Suppressor macrophage (primary cell): ENCODE results near the gene SYCP3.
"Not testable (repeated sequence)": the region's sequence is repeated elsewhere in the genome, so short reads cannot be mapped to it uniquely, and the experiment has no call there.

Experiments
- DNase-seq, 4 experiments: peaks; one replicate each; pipeline ENCODE4 v3.0.0-alpha.2; 2020 to 2022

Gene SYCP3

DNA sequence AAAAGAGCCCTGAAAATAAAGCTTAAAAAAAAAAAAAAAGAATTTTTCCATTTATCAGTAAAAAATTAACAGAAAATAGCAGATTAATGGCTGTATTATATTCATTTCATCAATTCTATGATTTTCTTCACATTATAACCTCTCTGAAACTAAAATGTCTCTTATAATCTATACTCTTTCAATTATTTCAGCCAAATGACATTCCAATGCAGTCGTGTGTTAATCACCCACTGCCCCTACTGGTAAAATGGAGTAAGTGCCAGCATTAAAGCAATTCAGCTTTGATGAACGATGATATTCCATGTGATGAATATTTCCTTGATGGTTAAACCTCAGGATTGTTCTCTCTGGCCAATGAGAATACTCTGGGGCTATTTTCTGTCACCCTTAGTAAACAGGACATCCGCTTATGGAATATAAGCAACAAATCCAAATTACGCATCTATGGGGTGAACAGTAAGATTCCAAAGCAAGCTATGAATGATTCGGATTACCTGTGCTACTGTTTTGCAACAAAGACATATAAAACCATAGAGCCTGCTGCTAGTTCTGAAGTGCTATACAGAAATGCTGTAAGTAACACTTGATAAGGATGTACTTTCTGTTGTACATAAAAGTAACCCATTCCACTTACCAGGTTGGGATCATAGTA lies 20.3 kb upstream of the SYCP3 start:
- DNase-seq = peak in 3 of 4 experiments; percentile 30 to 59 (median 48)

- peak in 2 of 4 experiments; percentile 11 to 12 for DNase-seq
These were observed 10.9 kb upstream of the SYCP3 start for GRCh38 chr12:101750152-101750551.

- no peak for DNase-seq
These were observed 10.4 kb upstream of the SYCP3 start for GRCh38 chr12:101749657-101750056.

GRCh38 chr12:101748907-101749306 lies 9.6 kb upstream of the SYCP3 start:
- no peak for DNase-seq

DNA sequence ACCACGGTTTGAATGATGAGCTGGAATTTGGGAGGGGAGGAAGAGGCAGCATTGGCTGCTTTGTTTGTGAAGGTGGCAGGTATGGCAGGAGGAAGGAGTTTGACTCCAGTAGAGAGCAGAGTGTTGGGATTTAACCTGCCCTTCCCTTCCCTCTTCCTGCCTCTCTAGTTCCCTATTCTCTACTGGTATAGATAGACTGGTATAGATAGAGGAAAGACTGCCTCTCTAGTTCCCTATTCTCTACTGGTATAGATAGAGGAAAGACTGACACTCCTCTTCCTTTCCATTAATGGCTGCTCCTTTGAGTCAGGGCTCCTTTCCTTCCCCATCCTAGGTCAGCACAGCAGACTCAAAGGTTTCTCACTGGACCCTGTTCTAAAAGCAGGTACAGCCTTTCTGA lies 8.4 kb upstream of the SYCP3 start:
- DNase-seq = peak; percentile 23 to 75 (median 49)

DNA sequence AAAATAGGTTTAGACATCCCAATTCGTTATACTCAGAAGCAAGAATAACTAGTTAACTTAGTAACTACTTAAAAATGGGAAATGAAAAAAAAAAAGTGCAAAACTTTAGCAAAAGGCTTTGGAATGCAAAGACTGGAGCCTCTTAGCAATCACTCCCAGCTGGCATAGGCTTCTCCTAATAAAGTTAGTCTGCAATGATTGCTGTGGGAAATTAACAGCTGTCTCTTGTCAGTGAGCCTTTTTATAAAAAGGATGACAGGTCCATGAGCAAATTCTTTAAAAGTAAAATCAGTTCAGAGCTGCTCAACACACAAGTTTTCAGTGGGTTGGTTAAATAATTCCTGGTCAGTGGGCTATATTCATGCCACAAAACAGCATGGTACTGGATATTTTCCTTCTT lies 7.4 kb upstream of the SYCP3 start:
- no peak for DNase-seq

GRCh38 chr12:101746196-101746595 lies 6.9 kb upstream of the SYCP3 start:
- DNase-seq = no peak

DNA sequence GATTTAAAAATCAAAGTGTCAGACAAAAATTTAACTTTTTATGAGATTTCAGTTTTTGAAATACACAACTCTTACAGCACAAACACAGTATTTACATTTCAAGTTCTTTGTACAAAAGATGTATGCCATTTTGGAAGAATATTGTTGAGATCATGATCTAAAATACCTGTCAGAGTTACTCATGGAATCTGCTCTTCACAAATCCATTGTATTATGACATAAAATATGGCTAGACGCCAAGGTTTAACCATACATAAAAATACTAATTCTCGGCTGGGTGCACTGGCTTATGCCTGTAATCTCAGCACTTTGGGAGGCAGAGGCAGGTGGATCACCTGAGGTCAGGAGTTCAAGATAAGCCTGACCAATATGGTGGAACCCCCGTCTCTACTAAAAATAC lies 6.2 kb upstream of the SYCP3 start:
- DNase-seq = no peak

DNA sequence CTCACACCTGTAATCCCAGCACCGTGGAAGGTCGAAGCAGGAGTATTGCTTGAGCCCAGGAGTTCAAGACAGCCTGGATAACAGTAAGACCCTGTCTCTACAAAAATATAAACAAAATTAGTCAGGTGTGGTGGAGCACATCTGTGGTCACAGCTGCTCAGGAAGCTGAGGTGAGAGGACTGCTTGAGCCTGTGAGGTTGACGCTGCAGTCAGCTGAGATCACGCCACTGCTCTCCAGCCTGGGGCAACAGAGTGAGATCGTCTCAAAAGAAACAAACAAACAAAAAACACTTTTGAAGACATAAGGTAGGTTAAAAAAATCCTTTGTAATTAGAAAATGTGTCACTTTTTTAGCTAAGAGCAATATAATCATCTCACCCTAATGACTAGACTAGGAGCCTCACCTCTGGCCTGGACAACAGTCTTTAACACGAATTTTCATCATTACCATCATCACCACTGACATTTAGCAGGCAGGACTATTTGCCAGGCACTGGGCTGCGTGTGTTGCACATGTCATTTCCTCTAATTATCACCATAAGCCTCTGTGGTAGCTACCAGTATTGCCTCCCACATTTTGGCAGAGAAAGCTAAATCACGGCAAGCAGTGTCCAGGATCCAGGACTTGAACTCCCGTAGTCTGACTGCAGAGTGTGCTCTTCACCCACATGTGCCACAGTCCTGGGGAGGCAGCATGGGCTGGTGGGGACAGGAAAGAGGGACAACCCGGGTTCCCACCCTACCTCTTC lies 4.6 kb upstream of the SYCP3 start:
- no peak for DNase-seq

DNA sequence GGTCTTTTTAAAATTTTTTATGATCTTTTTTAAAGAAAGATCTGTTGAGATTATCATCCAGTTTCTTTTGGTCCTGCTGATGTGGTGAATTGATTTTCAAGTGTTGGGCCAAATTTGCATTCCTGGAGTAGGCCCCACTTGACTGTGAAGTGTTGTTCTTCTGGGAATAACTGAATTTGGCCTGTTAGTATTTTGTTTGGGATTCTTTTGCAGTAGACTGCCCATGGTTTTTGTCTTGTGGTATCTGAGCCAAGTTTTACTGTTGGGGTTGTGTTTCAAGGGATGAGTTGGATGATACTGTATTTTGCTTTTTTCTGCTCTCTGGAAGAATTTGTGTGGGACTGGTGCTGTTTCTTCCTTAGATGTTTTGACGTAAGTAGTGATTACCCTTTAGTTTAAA lies 4.0 kb upstream of the SYCP3 start:
- no peak for DNase-seq

- no peak for DNase-seq
These were observed 1.7 kb upstream of the SYCP3 start for GRCh38 chr12:101740980-101741379.

DNA sequence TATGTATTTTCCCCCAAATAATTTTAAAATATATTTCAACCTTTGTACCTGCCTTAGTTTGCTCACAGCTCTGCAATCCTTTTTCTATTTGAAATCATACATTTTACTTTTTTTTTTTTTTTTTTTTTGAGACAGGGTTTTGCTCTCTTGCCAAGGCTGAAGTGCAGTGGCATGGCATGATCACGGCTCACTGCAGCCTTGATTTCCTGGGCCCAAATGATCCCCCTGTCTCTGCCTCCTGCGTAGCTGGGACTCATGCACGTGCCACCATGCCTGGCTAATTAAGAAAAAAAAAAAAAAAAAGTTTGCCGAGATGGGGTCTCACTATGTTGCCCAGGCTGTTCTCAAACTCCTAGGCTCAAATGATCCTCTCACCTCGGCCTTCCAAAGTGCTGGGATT lies 1.3 kb upstream of the SYCP3 start:
- no peak for DNase-seq

DNA sequence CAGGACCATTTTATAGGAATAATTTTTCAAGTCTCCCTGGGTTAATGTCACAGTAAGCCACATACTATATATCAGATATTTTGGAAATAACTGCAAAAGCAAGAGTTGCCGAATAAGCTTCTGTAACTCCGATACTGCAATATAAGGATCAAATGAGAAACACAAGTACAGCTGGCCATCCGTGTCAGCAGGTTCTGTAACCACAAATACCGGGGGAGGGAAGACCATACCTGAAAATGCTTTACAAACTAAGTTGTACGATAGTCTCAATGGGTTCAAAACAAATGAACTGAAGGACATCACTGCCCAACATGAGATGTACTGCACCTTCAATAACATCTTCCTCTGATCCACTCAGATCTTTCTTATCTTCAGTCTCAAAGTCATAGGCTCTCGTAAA lies 1.8 kb downstream of the SYCP3 start:
- DNase-seq = no peak

- DNase-seq = not testable (repeated sequence)
These were observed 4.8 kb downstream of the SYCP3 start for GRCh38 chr12:101734482-101734881.

DNA sequence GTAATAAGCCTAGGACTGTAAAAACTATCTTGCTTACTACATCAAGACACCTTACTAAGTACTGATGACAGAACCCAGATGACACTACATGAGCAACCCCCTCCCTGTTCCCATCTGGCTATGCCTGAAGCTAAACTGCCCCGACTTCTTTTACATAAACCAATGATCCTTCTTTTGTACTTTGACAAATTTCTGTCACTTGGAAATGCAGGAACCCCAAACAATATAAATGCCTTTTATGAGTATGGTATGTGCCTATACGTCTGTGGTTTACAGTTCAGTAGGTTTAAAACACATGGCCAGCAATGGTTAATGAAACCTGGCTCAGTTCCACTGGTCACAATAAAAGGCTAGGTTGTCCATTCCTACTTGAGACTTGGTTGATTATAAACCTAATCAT lies 6.1 kb downstream of the SYCP3 start:
- DNase-seq = no peak

- no peak for DNase-seq
These were observed 6.9 kb downstream of the SYCP3 start for GRCh38 chr12:101732318-101732717.

DNA sequence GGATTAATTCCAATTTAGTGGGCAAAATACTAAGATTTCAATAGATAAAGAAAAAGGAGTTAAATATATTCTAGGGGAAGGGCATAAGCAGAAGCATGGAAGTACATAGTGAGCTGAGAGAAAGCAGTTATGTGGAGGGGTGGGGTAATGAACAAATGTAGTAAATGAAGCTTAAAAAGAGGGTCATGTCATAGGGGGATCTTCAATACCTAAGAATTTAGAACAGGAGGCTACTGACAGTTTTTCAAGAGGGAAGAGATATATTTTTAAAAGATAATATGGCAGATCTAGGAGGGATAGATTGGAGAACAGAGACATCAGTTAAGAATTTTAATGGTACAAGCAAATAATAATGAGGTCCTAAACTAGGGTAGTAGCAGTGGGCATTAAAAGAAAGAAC lies 9.4 kb downstream of the SYCP3 start:
- no peak for DNase-seq

- DNase-seq = no peak
These were observed 12.2 kb downstream of the SYCP3 start for GRCh38 chr12:101727098-101727497.

DNA sequence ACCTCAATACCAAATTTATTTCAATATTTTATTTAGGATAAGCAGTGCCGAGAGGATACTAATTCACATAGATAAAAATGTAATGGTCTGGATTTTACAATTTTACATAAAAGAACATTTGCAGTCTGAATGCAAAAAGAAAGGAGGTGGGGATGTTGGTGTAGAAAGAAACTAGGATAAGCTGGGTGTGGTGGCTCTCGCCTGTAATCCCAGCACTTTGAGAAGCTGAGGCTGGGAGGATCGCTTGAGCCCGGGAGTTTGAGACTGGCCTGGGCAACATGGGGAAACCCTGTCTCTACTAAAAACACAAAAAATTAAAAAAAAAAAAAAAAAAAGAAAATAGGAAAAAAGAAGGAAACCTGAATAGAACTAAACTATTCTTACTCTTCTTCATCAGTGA lies 16.9 kb downstream of the SYCP3 start:
- no peak for DNase-seq

- no peak for DNase-seq
These were observed 19.1 kb downstream of the SYCP3 start for GRCh38 chr12:101720118-101720517.

GRCh38 chr12:101719566-101719965 lies 19.7 kb downstream of the SYCP3 start:
- DNase-seq = no peak

- peak; percentile 34 to 73 (median 57) for DNase-seq
These were observed 24.3 kb downstream of the SYCP3 start for GRCh38 chr12:101714877-101715444.

DNA sequence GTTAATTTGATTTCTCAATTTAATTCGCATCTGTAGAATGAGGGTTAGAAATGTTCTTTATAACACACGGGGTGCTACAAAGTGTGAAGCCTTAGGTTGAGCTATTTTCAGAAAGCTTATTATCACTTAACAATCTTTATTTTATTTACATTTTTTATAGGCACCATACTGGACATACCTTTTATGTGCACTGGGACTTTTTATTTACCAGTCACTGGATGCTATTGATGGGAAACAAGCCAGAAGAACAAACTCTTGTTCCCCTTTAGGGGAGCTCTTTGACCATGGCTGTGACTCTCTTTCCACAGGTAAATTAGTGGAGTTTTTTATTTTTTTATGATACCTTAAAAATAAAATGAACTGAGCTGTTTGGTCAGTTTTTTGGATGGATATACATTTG lies 25.3 kb downstream of the SYCP3 start:
- DNase-seq = no peak

DNA sequence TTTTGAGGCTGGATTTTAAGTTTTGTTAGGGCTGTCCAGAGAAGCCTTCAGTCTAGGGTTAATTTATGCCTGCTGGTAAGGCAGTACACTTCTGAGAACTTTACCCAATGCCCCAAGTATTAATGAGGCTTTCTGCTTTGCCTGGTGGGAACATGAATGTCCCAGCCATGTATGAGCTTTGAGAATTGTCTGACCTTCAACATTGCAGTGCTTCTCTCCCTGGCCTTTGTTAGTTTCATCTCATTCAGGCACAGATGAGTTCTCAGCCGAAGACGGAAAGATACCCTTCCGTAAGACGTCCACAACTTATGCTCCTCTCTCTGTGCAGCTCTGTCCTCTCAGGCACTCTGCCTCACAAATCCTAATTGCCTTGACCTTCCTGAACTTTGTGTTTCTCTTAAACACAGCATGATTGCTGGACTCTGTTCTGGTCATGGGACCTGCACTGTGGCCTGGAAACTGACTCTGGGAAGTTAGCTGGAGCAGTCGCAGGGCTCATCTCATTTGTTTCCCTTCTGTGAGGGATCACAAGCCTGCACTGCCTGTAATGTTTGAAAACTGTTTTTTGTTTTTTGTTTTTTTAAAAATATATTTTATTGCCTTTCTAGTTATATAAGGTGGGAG lies 26.1 kb downstream of the SYCP3 start:
- peak; percentile 21 to 69 (median 53) for DNase-seq
